Stimulated activated naive B cell treated with anti-CD40 and anti-IgM and Interleukin-4, amounts not matched to agents 10 μg/mL and 1 μg/mL and 100 μg/mL, for 72 hours (primary cell): ENCODE measurements around the gene PAFAH1B1.
A peak's percentile ranks its signal among the peaks of the same experiment; 100 is the strongest.
"Not testable (repeated sequence)": the region's sequence is repeated elsewhere in the genome, so short reads cannot be mapped to it uniquely, and the experiment has no call there.

Experiments used
- ATAC-seq, 2 donors: fragments of 150-1000 bp; cut with Tn5 transposase; replicated peaks; 2 replicates each; pipeline ENCODE4 v1.10.0; 2021; ENCODE audit warnings: moderate library complexity in 1 of 2
- DNase-seq: peaks from one replicate; pipeline ENCODE4 v3.0.0; 2021
- H3K27ac Mint-ChIP-seq: one replicate; pipeline ENCODE4 v1.8.0; 2022; ENCODE audit warnings: mild to moderate bottlenecking, mixed read lengths
- H3K27me3 Mint-ChIP-seq, 2 donors: one replicate each; pipeline ENCODE4 v1.8.0; 2022; ENCODE audit warnings: mixed read lengths in 2 of 2
- H3K36me3 Mint-ChIP-seq, 2 donors: one replicate each; pipeline ENCODE4 v1.8.0; 2022; ENCODE audit warnings: mixed read lengths in 2 of 2, mild to moderate bottlenecking in 1 of 2
- H3K4me1 Mint-ChIP-seq, 2 donors: one replicate each; pipeline ENCODE4 v1.8.0; 2022; ENCODE audit warnings: mixed read lengths in 2 of 2, mild to moderate bottlenecking in 1 of 2
- H3K4me3 Mint-ChIP-seq, 2 donors: one replicate each; pipeline ENCODE4 v1.8.0; 2022; ENCODE audit warnings: mild to moderate bottlenecking in 2 of 2, mixed read lengths in 2 of 2, moderate library complexity in 1 of 2
- H3K9me3 Mint-ChIP-seq, 2 donors: one replicate each; pipeline ENCODE4 v1.8.0; 2022; ENCODE audit warnings: mixed read lengths in 2 of 2, mild to moderate bottlenecking in 1 of 2

Gene PAFAH1B1

DNA sequence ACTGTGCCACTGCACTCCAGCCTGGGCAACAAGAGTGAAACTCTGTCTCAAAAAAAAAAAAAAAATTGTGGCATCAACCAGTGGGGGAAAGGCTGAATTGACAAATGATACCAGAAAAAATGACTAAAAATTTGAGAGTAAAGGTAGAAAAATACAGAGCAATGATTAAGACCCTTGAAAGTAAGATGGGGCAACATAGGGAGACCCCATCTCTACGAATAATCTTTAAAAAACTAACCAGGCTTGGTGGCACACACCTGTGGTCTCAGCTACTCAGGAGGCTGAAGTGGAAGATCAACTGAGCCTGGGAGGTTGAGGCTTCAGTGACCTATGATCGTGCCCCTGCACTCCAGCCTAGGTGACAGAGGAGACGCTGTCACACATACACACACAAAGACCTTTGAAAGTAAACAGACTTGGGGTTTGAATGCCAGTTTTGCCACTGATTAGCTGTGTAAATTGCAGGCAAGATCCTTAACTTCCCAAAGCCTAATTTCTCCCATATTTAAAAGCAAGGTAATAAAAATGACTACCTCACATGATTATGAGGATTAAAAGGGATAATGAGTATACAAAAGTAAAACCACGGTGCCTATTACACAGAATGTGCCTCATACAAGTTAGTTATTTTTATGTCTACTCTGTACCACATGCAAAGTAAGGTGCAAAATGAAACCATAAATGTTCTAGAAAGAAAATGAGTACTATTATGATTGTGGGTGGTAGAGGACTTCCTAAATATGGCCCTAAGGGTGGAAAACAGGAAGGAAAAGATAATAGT lies 21.7 kb upstream of the PAFAH1B1 start:
- ATAC-seq: peak; percentile 95 to 97
- Mint-ChIP-seq H3K27ac (peak overlapping the region; percentile 42), H3K4me3 (peak overlapping the region in 1 of 2 donors; percentile 14), H3K9me3 (no peaks in the 10 kb centered on the region), H3K4me1 (peaks cover 5 to 11% of the 10 kb centered on the region in 2 donors), H3K27me3 (peaks cover 0 to 4% of the 10 kb centered on the region in 2 donors), H3K36me3 (no peaks in the 10 kb centered on the region)
- no peak for DNase-seq

DNA sequence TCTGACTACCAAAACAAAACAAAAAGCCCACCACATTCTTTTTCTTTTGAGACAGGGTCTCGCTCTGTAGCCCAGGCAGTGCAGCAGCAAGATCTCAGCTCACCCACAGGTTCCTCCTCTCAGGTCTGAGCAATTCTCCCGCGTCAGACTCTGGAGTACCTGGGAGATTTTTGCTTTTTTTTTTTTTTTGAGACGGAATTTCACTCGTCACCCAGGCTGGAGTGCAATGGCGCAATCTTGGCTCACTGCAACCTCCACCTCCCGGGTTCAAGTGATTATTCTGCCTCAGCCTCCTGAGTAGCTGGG lies 21.2 kb upstream of the PAFAH1B1 start:
- Mint-ChIP-seq H3K4me3 (peak overlapping the region in 1 of 2 donors; percentile 14), H3K27ac (peak overlapping the region; percentile 42), H3K4me1 (peaks cover 5 to 11% of the 10 kb centered on the region in 2 donors)
- not testable (repeated sequence) for DNase-seq, H3K36me3 Mint-ChIP-seq, H3K27me3 Mint-ChIP-seq, ATAC-seq, H3K9me3 Mint-ChIP-seq

DNA sequence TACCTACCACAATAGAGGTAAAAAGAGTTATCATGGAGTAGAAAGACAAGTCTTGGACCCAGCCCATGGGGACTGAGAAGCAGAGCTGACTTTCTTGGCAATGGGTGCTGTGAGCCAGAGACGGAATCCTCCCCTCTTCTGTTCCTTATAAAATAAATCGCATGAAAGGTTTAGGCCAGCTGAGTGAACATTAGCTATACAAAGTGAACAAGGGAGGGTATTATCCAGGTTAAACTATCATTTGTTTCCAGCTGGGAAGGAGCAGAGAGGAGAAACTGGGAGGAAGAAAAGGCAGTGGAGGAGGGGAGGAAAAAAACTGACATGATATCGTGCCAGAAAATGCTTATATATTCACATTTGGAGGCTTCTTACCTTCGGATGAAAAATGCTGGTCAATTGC lies 13.3 kb upstream of the PAFAH1B1 start:
- no peaks in the 10 kb centered on the region for H3K36me3 Mint-ChIP-seq
- H3K27me3 Mint-ChIP-seq: peaks cover 5 to 8% of the 10 kb centered on the region in 2 donors
- no peak overlapping the region for H3K4me3 Mint-ChIP-seq
- no peak for ATAC-seq
- no peak for DNase-seq
- H3K9me3 Mint-ChIP-seq: no peaks in the 10 kb centered on the region
- no peak overlapping the region for H3K27ac Mint-ChIP-seq
- H3K4me1 Mint-ChIP-seq: no peaks in the 10 kb centered on the region

DNA sequence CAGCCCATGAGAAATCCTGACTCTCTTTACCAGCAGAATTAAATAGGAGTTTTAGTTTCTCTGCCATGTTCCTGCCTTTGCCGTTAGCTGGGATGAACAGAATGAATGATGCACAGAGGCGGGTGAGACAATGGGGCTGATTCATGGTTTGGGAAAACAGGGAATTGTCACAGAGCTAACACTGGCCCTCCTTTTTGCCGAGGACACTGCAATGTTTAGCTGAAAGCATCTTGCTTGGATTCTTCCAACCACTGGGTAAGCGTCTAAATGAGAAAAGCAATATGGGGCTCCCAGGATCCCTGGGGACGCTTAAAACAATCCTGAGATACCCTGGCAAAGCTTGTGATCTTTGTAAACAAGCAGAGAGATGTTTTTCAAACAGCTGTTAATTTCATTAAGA lies 12.8 kb upstream of the PAFAH1B1 start:
- Mint-ChIP-seq H3K4me1 (no peaks in the 10 kb centered on the region), H3K36me3 (no peaks in the 10 kb centered on the region), H3K4me3 (no peak overlapping the region), H3K27me3 (peaks cover 5 to 8% of the 10 kb centered on the region in 2 donors), H3K9me3 (no peaks in the 10 kb centered on the region), H3K27ac (no peak overlapping the region)
- DNase-seq (no peak), ATAC-seq (no peak)

DNA sequence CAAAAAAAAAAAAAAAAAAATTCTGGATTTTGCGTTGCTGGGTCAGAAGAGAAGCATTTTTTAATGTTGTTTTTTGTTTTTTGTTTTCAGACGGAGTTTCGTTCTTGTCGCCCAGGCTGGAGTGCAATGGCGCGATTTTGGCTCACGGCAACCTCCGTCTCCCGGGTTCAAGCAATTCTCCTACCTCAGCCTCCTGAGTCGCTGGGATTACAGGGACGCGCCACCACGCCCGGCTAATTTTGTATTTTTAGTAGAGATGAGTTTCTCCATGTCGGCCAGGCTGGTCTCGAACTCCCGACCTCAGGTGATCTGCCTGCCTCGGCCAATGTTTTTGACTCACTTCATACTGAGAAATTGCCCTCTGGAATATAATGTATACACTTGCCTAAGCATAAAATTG lies 11.0 kb upstream of the PAFAH1B1 start:
- peaks cover 7 to 11% of the 10 kb centered on the region in 2 donors for H3K27me3 Mint-ChIP-seq
- peaks cover 0 to 2% of the 10 kb centered on the region in 2 donors for H3K4me1 Mint-ChIP-seq
- ATAC-seq (no peak), DNase-seq (no peak)
- H3K27ac Mint-ChIP-seq: no peak overlapping the region
- no peaks in the 10 kb centered on the region for H3K36me3 Mint-ChIP-seq
- H3K9me3 Mint-ChIP-seq: no peaks in the 10 kb centered on the region
- H3K4me3 Mint-ChIP-seq: no peak overlapping the region

- Mint-ChIP-seq H3K9me3 (no peaks in the 10 kb centered on the region), H3K4me1 (peaks cover 9 to 12% of the 10 kb centered on the region in 2 donors), H3K27ac (no peak overlapping the region), H3K36me3 (peaks cover 3 to 7% of the 10 kb centered on the region in 2 donors), H3K27me3 (peaks cover 3 to 6% of the 10 kb centered on the region in 2 donors), H3K4me3 (no peak overlapping the region)
- no peak for DNase-seq
- no peak for ATAC-seq
Observed at GRCh38 chr17:2591040-2591640, 2.3 kb upstream of the PAFAH1B1 start.

GRCh38 chr17:2593821-2594721 lies 617 bp downstream of the PAFAH1B1 start:
- DNase-seq (peak; percentile 70), ATAC-seq (peak; percentile 61 to 67)
- H3K4me1 Mint-ChIP-seq: peaks cover 16 to 27% of the 10 kb centered on the region in 2 donors
- no peaks in the 10 kb centered on the region for H3K27me3 Mint-ChIP-seq
- H3K27ac Mint-ChIP-seq: peak overlapping the region; percentile 67
- no peaks in the 10 kb centered on the region for H3K9me3 Mint-ChIP-seq
- peaks cover 7 to 12% of the 10 kb centered on the region in 2 donors for H3K36me3 Mint-ChIP-seq
- H3K4me3 Mint-ChIP-seq: peak overlapping the region; percentile 86 to 89

GRCh38 chr17:2594722-2595599 lies 1.5 kb downstream of the PAFAH1B1 start:
- Mint-ChIP-seq H3K4me1 (peaks cover 19 to 34% of the 10 kb centered on the region in 2 donors), H3K9me3 (no peaks in the 10 kb centered on the region), H3K27me3 (no peaks in the 10 kb centered on the region), H3K4me3 (peak overlapping the region; percentile 86 to 89), H3K27ac (peak overlapping the region; percentile 67), H3K36me3 (peaks cover 10 to 16% of the 10 kb centered on the region in 2 donors)
- no peak for ATAC-seq
- DNase-seq: no peak

DNA sequence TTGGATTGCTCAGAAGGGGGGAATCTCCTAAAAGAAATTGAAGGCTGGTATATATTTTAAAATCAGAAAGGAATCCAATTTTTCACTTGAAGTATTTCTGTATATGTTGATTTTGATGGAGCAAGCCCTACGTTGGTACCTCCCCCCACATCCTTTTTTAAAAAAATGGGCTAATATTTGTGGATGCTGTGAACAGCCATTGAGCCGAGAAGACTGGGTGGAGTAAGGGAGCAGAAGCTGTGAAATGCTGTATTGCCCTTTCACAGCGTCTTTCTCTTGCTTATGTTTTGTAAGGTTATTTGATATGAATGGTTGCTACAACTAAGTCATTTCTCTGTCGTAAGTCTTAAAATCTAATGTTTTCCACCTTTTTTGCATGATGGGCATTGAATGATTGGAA lies 2.3 kb downstream of the PAFAH1B1 start:
- Mint-ChIP-seq H3K4me3 (peak overlapping the region; percentile 86 to 89), H3K27ac (no peak overlapping the region), H3K27me3 (no peaks in the 10 kb centered on the region), H3K4me1 (peaks cover 20 to 34% of the 10 kb centered on the region in 2 donors), H3K36me3 (peaks cover 10 to 16% of the 10 kb centered on the region in 2 donors), H3K9me3 (no peaks in the 10 kb centered on the region)
- DNase-seq: no peak
- ATAC-seq: no peak

- DNase-seq: no peak
- H3K27me3 Mint-ChIP-seq: no peaks in the 10 kb centered on the region
- no peak for ATAC-seq
- H3K4me1 Mint-ChIP-seq: peaks cover 27 to 50% of the 10 kb centered on the region in 2 donors
- no peak overlapping the region for H3K27ac Mint-ChIP-seq
- no peaks in the 10 kb centered on the region for H3K9me3 Mint-ChIP-seq
- H3K4me3 Mint-ChIP-seq: no peak overlapping the region
- peaks cover 10 to 26% of the 10 kb centered on the region in 2 donors for H3K36me3 Mint-ChIP-seq
Observed at GRCh38 chr17:2598166-2598565, 4.7 kb downstream of the PAFAH1B1 start.

GRCh38 chr17:2602597-2603017 lies 9.2 kb downstream of the PAFAH1B1 start:
- Mint-ChIP-seq H3K9me3 (no peaks in the 10 kb centered on the region), H3K27me3 (no peaks in the 10 kb centered on the region), H3K4me1 (peaks cover 24 to 55% of the 10 kb centered on the region in 2 donors), H3K36me3 (peaks cover 20 to 29% of the 10 kb centered on the region in 2 donors), H3K4me3 (no peak overlapping the region), H3K27ac (no peak overlapping the region)
- DNase-seq (no peak), ATAC-seq (no peak)

GRCh38 chr17:2608350-2608913 lies 15.0 kb downstream of the PAFAH1B1 start:
- no peak for DNase-seq
- Mint-ChIP-seq H3K9me3 (no peaks in the 10 kb centered on the region), H3K36me3 (peaks cover 13 to 21% of the 10 kb centered on the region in 2 donors), H3K4me3 (no peak overlapping the region), H3K27ac (no peak overlapping the region), H3K4me1 (peaks cover 20 to 57% of the 10 kb centered on the region in 2 donors), H3K27me3 (no peaks in the 10 kb centered on the region)
- ATAC-seq: no peak

DNA sequence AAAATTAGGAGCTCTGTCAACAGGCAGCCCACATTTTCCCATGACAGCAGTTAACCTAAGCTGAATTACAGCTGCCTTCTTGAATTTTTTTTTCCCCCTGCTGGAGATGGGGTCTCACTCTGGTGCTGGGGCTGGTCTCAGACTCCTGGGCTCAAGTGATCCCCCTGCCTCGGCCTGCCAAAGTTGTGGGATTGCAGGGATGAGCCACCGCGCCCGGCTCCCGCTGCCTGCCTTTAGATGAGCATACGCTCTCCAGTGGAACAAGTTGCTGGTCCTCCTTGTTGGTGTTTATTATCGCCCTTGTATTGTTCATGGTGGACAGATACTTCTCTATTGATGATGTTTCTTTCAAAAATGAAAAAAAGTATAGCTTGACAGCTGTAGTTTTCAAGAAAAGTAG lies 15.6 kb downstream of the PAFAH1B1 start:
- ATAC-seq: no peak
- Mint-ChIP-seq H3K4me1 (peaks cover 20 to 63% of the 10 kb centered on the region in 2 donors), H3K36me3 (peaks cover 13 to 21% of the 10 kb centered on the region in 2 donors), H3K27me3 (no peaks in the 10 kb centered on the region), H3K9me3 (no peaks in the 10 kb centered on the region), H3K27ac (peak overlapping the region; percentile 5), H3K4me3 (no peak overlapping the region)
- no peak for DNase-seq
